Measurements from ENCODE around the gene ZRANB3.

ZRANB3 gene

GRCh38 chr2:135255208-135255607 lies 275.8 kb downstream of the ZRANB3 start:
- H3K36me3 ChIP-seq (ENCODE audit: control insufficient read depth, insufficient read depth, low read length), result no peaks in the 10 kb centered on the region
- H3K4me3 ChIP-seq (ENCODE audit: extremely low read depth, insufficient read depth, low read length, poor library complexity, severe bottlenecking), result no peak overlapping the region
- no peaks in the 10 kb centered on the region for H3K9me3 ChIP-seq (ENCODE audit: control insufficient read depth, low read length)
- no peak overlapping the region for H3K27ac ChIP-seq (ENCODE audit: low read depth, low read length, severe bottlenecking)
- no peaks in the 10 kb centered on the region for H3K4me1 ChIP-seq (ENCODE audit: control insufficient read depth, insufficient read depth, low read length, poor library complexity, severe bottlenecking)
- 100% methylated on average over 1 of the region's 1 CpG; no CpG with 5 or more reads in 1 of the 2 experiments for WGBS, 2 experiments (ENCODE audit: insufficient coverage in 2 of 2)

- Histone ChIP-seq H3K9me3 (ENCODE audit: control insufficient read depth, low read length) (no peaks in the 10 kb centered on the region), H3K27ac (ENCODE audit: low read depth, low read length, severe bottlenecking) (no peak overlapping the region), H3K4me3 (ENCODE audit: extremely low read depth, insufficient read depth, low read length, poor library complexity, severe bottlenecking) (no peak overlapping the region), H3K4me1 (ENCODE audit: control insufficient read depth, insufficient read depth, low read length, poor library complexity, severe bottlenecking) (no peaks in the 10 kb centered on the region), H3K36me3 (ENCODE audit: control insufficient read depth, insufficient read depth, low read length) (no peaks in the 10 kb centered on the region)
- WGBS, 2 experiments (ENCODE audit: insufficient coverage in 2 of 2), result 60 to 88% methylated on average over 1 to 2 of the region's 2 CpGs
These were observed 278.1 kb downstream of the ZRANB3 start for GRCh38 chr2:135252805-135253458.

DNA sequence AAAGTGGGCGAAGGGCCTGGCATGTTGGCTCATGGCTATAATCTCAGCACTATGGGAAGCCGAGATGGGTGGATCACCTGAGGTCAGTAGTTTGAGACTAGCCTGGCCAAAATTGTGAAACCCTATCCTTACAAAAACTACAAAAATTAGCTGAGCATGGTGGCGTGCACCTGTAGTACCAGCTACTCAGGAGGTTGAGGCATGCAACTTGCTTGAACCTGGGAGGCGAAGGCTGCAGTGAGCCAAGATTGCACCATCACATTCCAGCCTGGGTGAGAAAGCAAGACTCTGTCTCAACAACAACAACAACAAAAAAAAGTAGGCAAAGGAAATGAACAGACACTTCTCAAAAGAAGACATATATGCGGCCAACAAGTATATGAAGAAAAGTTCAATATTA lies 282.4 kb downstream of the ZRANB3 start:
- Histone ChIP-seq H3K36me3 (ENCODE audit: control insufficient read depth, insufficient read depth, low read length) (no peaks in the 10 kb centered on the region), H3K9me3 (ENCODE audit: control insufficient read depth, low read length) (no peaks in the 10 kb centered on the region), H3K4me1 (ENCODE audit: control insufficient read depth, insufficient read depth, low read length, poor library complexity, severe bottlenecking) (no peaks in the 10 kb centered on the region), H3K27ac (ENCODE audit: low read depth, low read length, severe bottlenecking) (no peak overlapping the region), H3K4me3 (ENCODE audit: extremely low read depth, insufficient read depth, low read length, poor library complexity, severe bottlenecking) (no peak overlapping the region)
- 97 to 100% methylated on average over 2 to 3 of the region's 5 CpGs for WGBS, 2 experiments (ENCODE audit: insufficient coverage in 2 of 2)

DNA sequence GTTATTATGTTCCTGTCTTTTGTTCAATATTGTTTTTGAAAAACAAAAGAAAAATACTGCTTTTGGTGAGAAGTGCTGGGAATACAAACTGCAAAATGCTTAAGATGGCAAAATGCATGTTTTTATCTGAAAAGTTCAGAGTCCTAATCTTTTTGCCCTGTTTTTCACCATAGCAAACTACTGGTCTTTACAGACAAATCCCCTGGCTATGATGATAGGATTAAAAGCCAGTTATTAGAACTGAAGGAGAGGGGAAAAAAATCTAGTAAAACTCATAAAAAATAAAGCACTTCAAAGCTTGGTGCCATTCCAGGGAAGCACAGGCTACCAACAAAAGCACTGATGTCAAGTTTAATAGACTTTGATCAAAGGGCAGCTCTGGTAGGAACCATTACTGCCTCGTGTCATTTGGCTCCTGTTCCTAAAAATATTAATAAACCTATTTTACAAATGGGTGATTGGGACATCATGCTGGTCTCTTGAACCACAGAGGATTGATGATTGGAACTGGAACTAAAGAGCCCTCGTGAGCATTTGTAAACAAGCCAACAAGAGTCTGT lies 284.2 kb downstream of the ZRANB3 start:
- Histone ChIP-seq H3K36me3 (ENCODE audit: control insufficient read depth, insufficient read depth, low read length) (no peaks in the 10 kb centered on the region), H3K9me3 (ENCODE audit: control insufficient read depth, low read length) (no peaks in the 10 kb centered on the region), H3K27ac (ENCODE audit: low read depth, low read length, severe bottlenecking) (no peak overlapping the region), H3K4me3 (ENCODE audit: extremely low read depth, insufficient read depth, low read length, poor library complexity, severe bottlenecking) (no peak overlapping the region), H3K4me1 (ENCODE audit: control insufficient read depth, insufficient read depth, low read length, poor library complexity, severe bottlenecking) (no peaks in the 10 kb centered on the region)
- 100% methylated on average over 1 of the region's 2 CpGs; no CpG with 5 or more reads in 1 of the 2 experiments for WGBS, 2 experiments (ENCODE audit: insufficient coverage in 2 of 2)

GRCh38 chr2:135245071-135245470 lies 285.9 kb downstream of the ZRANB3 start:
- peak overlapping the region; percentile 72 for H3K27ac ChIP-seq (ENCODE audit: low read depth, low read length, severe bottlenecking)
- no peaks in the 10 kb centered on the region for H3K4me1 ChIP-seq (ENCODE audit: control insufficient read depth, insufficient read depth, low read length, poor library complexity, severe bottlenecking)
- no peak overlapping the region for H3K4me3 ChIP-seq (ENCODE audit: extremely low read depth, insufficient read depth, low read length, poor library complexity, severe bottlenecking)
- no peaks in the 10 kb centered on the region for H3K9me3 ChIP-seq (ENCODE audit: control insufficient read depth, low read length)
- no peaks in the 10 kb centered on the region for H3K36me3 ChIP-seq (ENCODE audit: control insufficient read depth, insufficient read depth, low read length)

DNA sequence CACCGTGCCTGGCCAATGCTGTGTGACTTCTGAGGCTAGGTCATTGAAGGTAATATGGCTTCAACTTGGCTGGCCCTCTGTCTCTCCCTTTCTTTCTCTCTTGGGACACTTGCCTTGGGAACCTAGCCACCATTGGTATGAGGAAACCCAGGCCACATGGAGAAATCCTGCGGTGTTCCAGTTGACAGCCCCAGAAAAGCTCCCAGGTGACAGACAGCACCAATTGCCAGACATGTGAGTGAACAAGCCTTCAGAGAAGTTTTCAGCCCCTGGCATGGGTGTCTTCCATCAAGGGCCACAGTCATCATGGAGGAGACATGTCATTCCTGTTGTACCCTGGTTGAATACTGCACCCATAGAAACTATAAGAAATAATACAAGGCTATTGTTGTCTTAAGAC lies 292.4 kb downstream of the ZRANB3 start:
- 93 to 94% methylated on average over 2 of the region's 2 CpGs for WGBS, 2 experiments (ENCODE audit: insufficient coverage in 2 of 2)
- H3K9me3 ChIP-seq (ENCODE audit: control insufficient read depth, low read length), result no peaks in the 10 kb centered on the region
- H3K27ac ChIP-seq (ENCODE audit: low read depth, low read length, severe bottlenecking), result no peak overlapping the region
- H3K4me3 ChIP-seq (ENCODE audit: extremely low read depth, insufficient read depth, low read length, poor library complexity, severe bottlenecking), result no peak overlapping the region
- no peaks in the 10 kb centered on the region for H3K36me3 ChIP-seq (ENCODE audit: control insufficient read depth, insufficient read depth, low read length)
- H3K4me1 ChIP-seq (ENCODE audit: control insufficient read depth, insufficient read depth, low read length, poor library complexity, severe bottlenecking), result no peaks in the 10 kb centered on the region

- peaks cover 3% of the 10 kb centered on the region for H3K36me3 ChIP-seq (ENCODE audit: control insufficient read depth, insufficient read depth, low read length)
- no peaks in the 10 kb centered on the region for H3K4me1 ChIP-seq (ENCODE audit: control insufficient read depth, insufficient read depth, low read length, poor library complexity, severe bottlenecking)
- H3K4me3 ChIP-seq (ENCODE audit: extremely low read depth, insufficient read depth, low read length, poor library complexity, severe bottlenecking), result no peak overlapping the region
- WGBS, 2 experiments (ENCODE audit: insufficient coverage in 2 of 2), result 100% methylated on average over 1 of the region's 1 CpG; no CpG with 5 or more reads in 1 of the 2 experiments
- H3K27ac ChIP-seq (ENCODE audit: low read depth, low read length, severe bottlenecking), result no peak overlapping the region
- peaks cover 6% of the 10 kb centered on the region for H3K9me3 ChIP-seq (ENCODE audit: control insufficient read depth, low read length)
These were observed 300.9 kb downstream of the ZRANB3 start for GRCh38 chr2:135230150-135230549.

GRCh38 chr2:135227386-135227785 lies 303.6 kb downstream of the ZRANB3 start:
- 80% methylated on average over 1 of the region's 1 CpG; no CpG with 5 or more reads in 1 of the 2 experiments for WGBS, 2 experiments (ENCODE audit: insufficient coverage in 2 of 2)
- no peak overlapping the region for H3K27ac ChIP-seq (ENCODE audit: low read depth, low read length, severe bottlenecking)
- peaks cover 3% of the 10 kb centered on the region for H3K36me3 ChIP-seq (ENCODE audit: control insufficient read depth, insufficient read depth, low read length)
- H3K9me3 ChIP-seq (ENCODE audit: control insufficient read depth, low read length), result peaks cover 6% of the 10 kb centered on the region
- H3K4me1 ChIP-seq (ENCODE audit: control insufficient read depth, insufficient read depth, low read length, poor library complexity, severe bottlenecking), result no peaks in the 10 kb centered on the region
- no peak overlapping the region for H3K4me3 ChIP-seq (ENCODE audit: extremely low read depth, insufficient read depth, low read length, poor library complexity, severe bottlenecking)

- Histone ChIP-seq H3K36me3 (ENCODE audit: control insufficient read depth, insufficient read depth, low read length) (peaks cover 3% of the 10 kb centered on the region), H3K9me3 (ENCODE audit: control insufficient read depth, low read length) (peaks cover 6% of the 10 kb centered on the region), H3K27ac (ENCODE audit: low read depth, low read length, severe bottlenecking) (no peak overlapping the region), H3K4me3 (ENCODE audit: extremely low read depth, insufficient read depth, low read length, poor library complexity, severe bottlenecking) (no peak overlapping the region), H3K4me1 (ENCODE audit: control insufficient read depth, insufficient read depth, low read length, poor library complexity, severe bottlenecking) (no peaks in the 10 kb centered on the region)
- WGBS, 2 experiments (ENCODE audit: insufficient coverage in 2 of 2), result no CpG with 5 or more reads among the region's 1 CpG
These were observed 304.1 kb downstream of the ZRANB3 start for GRCh38 chr2:135226961-135227360.

GRCh38 chr2:135225781-135226180 lies 305.2 kb downstream of the ZRANB3 start:
- no peak overlapping the region for H3K27ac ChIP-seq (ENCODE audit: low read depth, low read length, severe bottlenecking)
- no peaks in the 10 kb centered on the region for H3K9me3 ChIP-seq (ENCODE audit: control insufficient read depth, low read length)
- H3K36me3 ChIP-seq (ENCODE audit: control insufficient read depth, insufficient read depth, low read length), result peaks cover 3% of the 10 kb centered on the region
- H3K4me1 ChIP-seq (ENCODE audit: control insufficient read depth, insufficient read depth, low read length, poor library complexity, severe bottlenecking), result no peaks in the 10 kb centered on the region
- no peak overlapping the region for H3K4me3 ChIP-seq (ENCODE audit: extremely low read depth, insufficient read depth, low read length, poor library complexity, severe bottlenecking)

DNA sequence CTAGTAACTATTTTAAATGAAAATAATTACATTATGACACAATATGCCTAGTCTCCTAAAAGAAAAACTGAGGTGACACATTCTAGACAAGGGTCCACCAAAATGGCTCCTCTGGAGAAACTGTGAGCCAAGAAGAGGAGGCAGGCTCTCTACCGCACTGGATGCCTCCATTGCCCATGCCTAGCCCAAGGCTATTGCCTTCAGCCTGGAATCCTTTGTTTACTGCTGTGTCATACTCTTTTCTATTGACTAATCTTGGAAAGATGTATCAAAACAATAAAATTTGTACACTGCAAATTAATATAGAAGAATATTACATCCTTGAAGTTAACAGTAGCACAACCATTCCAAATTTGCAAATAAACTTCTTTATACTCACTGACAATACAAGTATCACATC lies 311.8 kb downstream of the ZRANB3 start:
- H3K36me3 ChIP-seq (ENCODE audit: control insufficient read depth, insufficient read depth, low read length), result no peaks in the 10 kb centered on the region
- no peak overlapping the region for H3K4me3 ChIP-seq (ENCODE audit: extremely low read depth, insufficient read depth, low read length, poor library complexity, severe bottlenecking)
- H3K4me1 ChIP-seq (ENCODE audit: control insufficient read depth, insufficient read depth, low read length, poor library complexity, severe bottlenecking), result no peaks in the 10 kb centered on the region
- H3K27ac ChIP-seq (ENCODE audit: low read depth, low read length, severe bottlenecking), result no peak overlapping the region
- H3K9me3 ChIP-seq (ENCODE audit: control insufficient read depth, low read length), result no peaks in the 10 kb centered on the region
- WGBS, 2 experiments (ENCODE audit: insufficient coverage in 2 of 2), result 100% methylated on average over 1 of the region's 1 CpG; no CpG with 5 or more reads in 1 of the 2 experiments

Data from mesodermal cell (in vitro differentiated cells).